Left lung (tissue), 10 donors: ENCODE measurements around the gene BDKRB1. TPM values are rescaled to one million over a fixed set of nuclear protein-coding genes. Genes with fewer than 3 reads are reported as not detected.

ENCODE experiments used
- ATAC-seq: fragments of 200-7000 bp; cut with Tn5 transposase; one replicate; pipeline ENCODE4 v1.9.1; 2020; ENCODE audit warnings: moderate library complexity
- DNase-seq, 4 donors: peaks; one replicate each; pipeline ENCODE4 v3.0.0-alpha.2; 2013 to 2020
- H3K27ac ChIP-seq, 2 donors: fragments of 200-600 bp; sonication (generic) in 1 of 2; one replicate each; pipeline versions ENCODE4 v1.5.0 to v1.8.0; 2020 to 2021
- H3K27me3 ChIP-seq, 2 donors: fragments of 200-600 bp; sonication (generic) in 1 of 2; one replicate each; pipeline versions ENCODE4 v1.5.0 to v1.8.0; 2020 to 2021
- H3K36me3 ChIP-seq, 2 donors: fragments of 200-600 bp; sonication (generic) in 1 of 2; one replicate each; pipeline versions ENCODE4 v1.5.0 to v1.8.0; 2020 to 2021
- H3K4me1 ChIP-seq, 2 donors: fragments of 200-600 bp; one replicate each; pipeline ENCODE4 v1.8.0; 2021
- H3K4me3 ChIP-seq, 2 donors: fragments of 200-600 bp; sonication (generic) in 1 of 2; one replicate each; pipeline versions ENCODE4 v1.5.0 to v1.8.0; 2020 to 2021; ENCODE audit warnings: mild to moderate bottlenecking in 1 of 2
- H3K9me3 ChIP-seq, 2 donors: fragments of 200-600 bp; sonication (generic) in 1 of 2; one replicate each; pipeline versions ENCODE4 v1.5.0 to v1.8.0; 2020 to 2021
- intact Hi-C, 2 donors: fragments of 100-400 bp; cut with DNase I; formaldehyde crosslinking; loops; one replicate each; pipeline versions ENCODE4 v1.11.2 to v1.14.2; 2022
- polyA plus RNA-seq, 6 donors: library from polyadenylated mRNA; unstranded; fragments of 120-200 nt; gene quantifications; one replicate each; pipeline ENCODE4 v1.2.1, GENCODE V29; 2013; ENCODE audit not compliant: insufficient read length in 6 of 6
- total RNA-seq, 2 donors: library from RNA; stranded (reverse); fragmentation: NEBNext Ultra II Directional; extraction: Animal tissue kit (Norgen Biotek cat#: 25700); gene quantifications; one replicate each; pipeline ENCODE4 v1.2.1, GENCODE V29; 2021
- TF ChIP-seq, protein P1 (sequence below), 2 donors: fragments of 200-600 bp; sonication (generic) in 1 of 2; IDR thresholded peaks; one replicate each; pipeline versions ENCODE4 v1.5.0 to v1.8.0; 2021; ENCODE audit warnings: antibody characterized with exemption in 2 of 2
- donor health status: DM: no; HTN: yes; CAD: no.
- donor health status: DM: no; HTN: no; CAD: no.

BDKRB1 gene
- total and polyA plus RNA-seq, 8 donors, result 0.24 to 0.99 (median 0.35) TPM; not detected in 1

DNA sequence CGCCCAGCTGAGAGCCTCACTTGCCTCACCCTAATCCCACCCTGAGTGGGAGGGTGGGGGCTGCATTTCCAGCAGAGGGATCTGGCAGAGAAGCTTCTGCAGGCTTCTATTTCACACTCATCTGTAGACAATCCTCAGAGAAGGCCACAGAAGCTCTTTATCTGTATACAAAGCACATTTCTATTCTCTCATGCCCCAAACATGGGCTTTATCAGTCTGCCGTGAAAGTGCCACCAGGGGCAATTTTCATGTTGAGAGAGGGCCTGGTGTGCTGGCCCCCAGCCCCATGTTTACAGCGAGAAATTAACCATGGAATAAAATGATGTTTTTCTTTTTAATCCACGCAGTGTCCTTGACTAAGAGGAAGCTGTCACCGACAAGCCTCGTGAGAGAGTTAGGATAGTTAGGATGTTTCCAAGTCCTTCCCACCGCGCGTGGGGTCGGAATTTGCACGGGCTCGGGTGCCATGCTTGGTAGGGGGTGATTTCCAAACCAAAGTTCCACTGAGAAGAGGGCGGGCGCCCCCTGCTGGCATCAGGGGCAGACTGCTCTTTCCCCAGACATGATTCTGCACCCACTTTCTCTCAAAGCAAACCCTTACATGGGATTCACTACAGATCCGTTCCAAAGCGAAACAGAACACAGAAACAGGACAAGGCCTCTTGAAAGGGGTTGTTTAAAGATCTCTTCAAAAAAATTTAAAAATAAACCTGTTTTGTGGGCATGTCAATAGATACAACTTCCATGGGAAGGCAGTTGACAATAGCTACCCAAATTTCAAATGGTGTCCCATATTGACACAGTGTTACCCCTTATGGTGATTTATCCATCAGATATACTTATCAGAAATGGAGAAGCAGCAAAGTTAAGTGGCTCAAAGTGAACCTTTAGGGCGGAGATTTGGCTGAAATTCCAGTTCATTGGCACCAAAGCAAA, 19.4 kb downstream of the BDKRB1 start:
- H3K4me3 ChIP-seq, result no peak overlapping the region
- peak; percentile 85 for ATAC-seq
- peak; percentile 57 to 91 (median 73) for DNase-seq
- peaks cover 0 to 17% of the 10 kb centered on the region in 2 donors for H3K9me3 ChIP-seq
- TF ChIP-seq, protein P1, sequence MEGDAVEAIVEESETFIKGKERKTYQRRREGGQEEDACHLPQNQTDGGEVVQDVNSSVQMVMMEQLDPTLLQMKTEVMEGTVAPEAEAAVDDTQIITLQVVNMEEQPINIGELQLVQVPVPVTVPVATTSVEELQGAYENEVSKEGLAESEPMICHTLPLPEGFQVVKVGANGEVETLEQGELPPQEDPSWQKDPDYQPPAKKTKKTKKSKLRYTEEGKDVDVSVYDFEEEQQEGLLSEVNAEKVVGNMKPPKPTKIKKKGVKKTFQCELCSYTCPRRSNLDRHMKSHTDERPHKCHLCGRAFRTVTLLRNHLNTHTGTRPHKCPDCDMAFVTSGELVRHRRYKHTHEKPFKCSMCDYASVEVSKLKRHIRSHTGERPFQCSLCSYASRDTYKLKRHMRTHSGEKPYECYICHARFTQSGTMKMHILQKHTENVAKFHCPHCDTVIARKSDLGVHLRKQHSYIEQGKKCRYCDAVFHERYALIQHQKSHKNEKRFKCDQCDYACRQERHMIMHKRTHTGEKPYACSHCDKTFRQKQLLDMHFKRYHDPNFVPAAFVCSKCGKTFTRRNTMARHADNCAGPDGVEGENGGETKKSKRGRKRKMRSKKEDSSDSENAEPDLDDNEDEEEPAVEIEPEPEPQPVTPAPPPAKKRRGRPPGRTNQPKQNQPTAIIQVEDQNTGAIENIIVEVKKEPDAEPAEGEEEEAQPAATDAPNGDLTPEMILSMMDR (IDR thresholded peaks at IDR 0.05), result peak; percentile 86 to 87
- H3K27ac ChIP-seq, result no peak overlapping the region
- H3K36me3 ChIP-seq, result no peaks in the 10 kb centered on the region
- H3K4me1 ChIP-seq, result peaks cover 4% of the 10 kb centered on the region in 2 donors
- intact Hi-C loops, result loop anchor here in 1 of 2 donors (10.0 kb wide), 1 partner anchor 181 kb away; no protein-coding TSS in a partner anchor
- H3K27me3 ChIP-seq, result no peaks in the 10 kb centered on the region

DNA sequence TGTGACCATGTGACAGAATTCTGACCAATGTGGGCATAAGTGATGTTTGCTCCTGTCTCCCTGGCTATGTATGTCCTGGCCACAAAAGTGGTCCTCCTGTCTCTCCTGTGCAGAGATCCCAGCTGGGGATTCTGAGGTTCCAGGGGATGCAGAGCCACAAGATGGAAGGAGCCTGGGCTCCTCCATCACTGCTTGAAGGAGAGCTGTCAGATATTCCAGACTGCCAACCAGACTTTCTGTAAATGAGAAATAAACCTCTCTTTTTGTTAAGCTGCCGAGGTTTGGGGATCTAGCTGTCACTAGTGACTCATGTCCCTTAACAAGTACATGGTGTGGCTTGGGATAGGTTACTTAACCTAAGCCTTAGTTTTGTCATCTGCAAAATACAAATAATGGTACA, 21.9 kb downstream of the BDKRB1 start:
- TF ChIP-seq, protein P1 (IDR thresholded peaks at IDR 0.05), result no peak
- Histone ChIP-seq H3K4me3 (no peak overlapping the region), H3K27ac (no peak overlapping the region), H3K27me3 (no peaks in the 10 kb centered on the region), H3K9me3 (peaks cover 0 to 10% of the 10 kb centered on the region in 2 donors), H3K36me3 (peaks cover 0 to 5% of the 10 kb centered on the region in 2 donors), H3K4me1 (peaks cover 4% of the 10 kb centered on the region in 2 donors)
- ATAC-seq (no peak), DNase-seq (no peak)
- intact Hi-C loops, result loop anchor here in 1 of 2 donors (10.0 kb wide), 1 partner anchor 183 kb away; no protein-coding TSS in a partner anchor

GRCh38 chr14:96279564-96279963, 23.6 kb downstream of the BDKRB1 start:
- no peak overlapping the region for H3K4me3 ChIP-seq
- ATAC-seq (no peak), DNase-seq (no peak)
- H3K9me3 ChIP-seq, result peaks cover 0 to 10% of the 10 kb centered on the region in 2 donors
- no peaks in the 10 kb centered on the region for H3K27me3 ChIP-seq
- peaks cover 0 to 19% of the 10 kb centered on the region in 2 donors for H3K36me3 ChIP-seq
- intact Hi-C loops, result loop anchor here in 1 of 2 donors (10.0 kb wide), 1 partner anchor 185 kb away; no protein-coding TSS in a partner anchor
- TF ChIP-seq, protein P1 (IDR thresholded peaks at IDR 0.05), result no peak
- H3K27ac ChIP-seq, result no peak overlapping the region
- H3K4me1 ChIP-seq, result peaks cover 4% of the 10 kb centered on the region in 2 donors

DNA sequence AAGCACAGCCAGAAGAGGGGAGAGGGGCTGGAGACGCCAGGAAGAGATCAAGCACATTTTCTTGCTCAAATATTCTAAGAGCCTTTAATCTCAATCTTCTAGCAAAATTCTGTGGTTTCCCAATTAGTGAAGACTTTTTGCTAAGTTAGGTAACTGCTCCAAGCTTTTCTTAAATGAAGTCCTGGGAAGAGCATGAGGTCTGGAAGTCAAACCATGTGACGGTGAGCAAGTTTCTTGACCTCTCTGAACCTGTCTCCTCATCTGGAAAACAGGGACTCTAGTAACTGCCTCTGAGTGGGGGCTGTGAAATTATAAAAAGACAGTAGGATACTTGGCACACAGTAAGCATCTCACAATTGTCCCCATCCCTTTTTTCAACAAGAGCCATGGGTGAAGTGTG, 24.1 kb downstream of the BDKRB1 start:
- intact Hi-C loops, result no loop called here
- TF ChIP-seq, protein P1 (IDR thresholded peaks at IDR 0.05), result no peak
- peaks cover 3 to 4% of the 10 kb centered on the region in 2 donors for H3K4me1 ChIP-seq
- no peaks in the 10 kb centered on the region for H3K27me3 ChIP-seq
- peaks cover 0 to 10% of the 10 kb centered on the region in 2 donors for H3K9me3 ChIP-seq
- H3K36me3 ChIP-seq, result peaks cover 0 to 24% of the 10 kb centered on the region in 2 donors
- no peak overlapping the region for H3K4me3 ChIP-seq
- no peak overlapping the region for H3K27ac ChIP-seq
- no peak for DNase-seq
- no peak for ATAC-seq

DNA sequence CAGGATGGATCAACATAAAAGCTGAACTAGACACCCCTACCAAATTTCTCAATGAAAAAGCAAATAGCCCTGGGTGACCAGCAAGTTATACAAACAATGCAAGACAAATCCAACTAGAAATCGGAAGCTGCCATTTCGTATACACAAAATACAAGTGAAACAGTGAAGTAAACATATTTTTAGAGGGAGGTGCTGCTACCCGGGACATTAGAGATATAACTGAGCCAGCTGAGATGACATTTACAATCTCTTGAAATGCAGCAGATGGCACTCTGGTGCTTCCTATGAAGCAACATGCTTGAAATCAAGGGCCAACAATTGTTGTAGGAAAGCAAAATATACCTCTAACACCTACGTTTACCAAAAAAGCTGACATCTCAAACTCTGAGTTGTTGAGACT, 25.5 kb downstream of the BDKRB1 start:
- Histone ChIP-seq H3K27me3 (no peaks in the 10 kb centered on the region), H3K4me1 (no peaks in the 10 kb centered on the region), H3K36me3 (peaks cover 0 to 30% of the 10 kb centered on the region in 2 donors), H3K27ac (no peak overlapping the region), H3K9me3 (peaks cover 0 to 10% of the 10 kb centered on the region in 2 donors), H3K4me3 (no peak overlapping the region)
- ATAC-seq (no peak), DNase-seq (no peak)
- TF ChIP-seq, protein P1 (IDR thresholded peaks at IDR 0.05), result no peak
- intact Hi-C loops, result no loop called here
